GM19240 (cell line): ENCODE results near the gene AGTRAP.

ENCODE experiments used
- DNase-seq: peaks from one replicate; pipeline ENCODE4 v3.0.0; 2011; ENCODE audit warnings: low spot score; ENCODE audit not compliant: insufficient read length

AGTRAP gene

DNA sequence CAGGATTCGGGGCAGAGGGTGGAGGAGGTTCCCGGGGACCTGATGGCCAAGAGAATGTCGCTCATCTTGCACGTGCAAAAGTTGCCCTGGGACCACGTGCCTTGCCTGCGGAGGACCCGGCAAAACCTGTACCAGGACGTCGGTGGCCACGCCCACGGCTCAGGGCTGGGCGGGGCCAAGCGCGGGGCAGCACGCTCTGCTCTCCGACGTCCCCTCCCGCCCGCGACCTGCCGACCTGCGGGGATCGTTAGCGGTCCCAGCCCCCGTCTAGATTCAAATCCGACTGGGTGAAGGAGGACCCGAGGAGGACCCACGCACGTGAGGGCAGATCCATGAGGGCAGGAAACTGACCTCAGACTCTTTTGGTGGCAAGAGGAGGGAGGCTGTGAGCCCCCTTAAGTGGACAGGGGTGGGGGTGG lies 26.1 kb downstream of the AGTRAP start, which contains the start of gene C1orf167:
Gene C1orf167, plus strand, starts transcription at position 206 of the 419 bp plus-strand sequence. CDS start 2,208 bp downstream, outside the sequence.
- no peak for DNase-seq

DNA sequence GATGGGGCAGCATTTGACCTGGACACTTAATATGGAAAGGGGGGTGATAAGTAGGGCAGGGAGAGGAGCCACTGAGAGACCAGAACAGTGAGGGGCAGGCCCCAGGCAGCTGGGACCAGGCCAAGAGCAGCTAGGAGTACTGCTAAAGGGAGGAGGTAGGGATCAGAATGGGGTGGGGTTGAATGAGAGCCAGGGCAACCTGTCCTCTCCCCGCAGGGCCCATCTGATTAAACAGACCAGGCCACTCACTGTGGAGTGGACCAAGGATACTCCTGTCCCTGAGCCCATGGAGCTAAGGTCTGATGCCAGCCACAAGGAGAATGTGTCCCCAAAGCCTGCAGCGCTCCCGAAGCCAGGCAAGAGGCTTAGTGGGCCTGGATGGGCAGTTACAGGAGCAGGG lies 28.2 kb downstream of the AGTRAP start:
- DNase-seq: no peak

DNA sequence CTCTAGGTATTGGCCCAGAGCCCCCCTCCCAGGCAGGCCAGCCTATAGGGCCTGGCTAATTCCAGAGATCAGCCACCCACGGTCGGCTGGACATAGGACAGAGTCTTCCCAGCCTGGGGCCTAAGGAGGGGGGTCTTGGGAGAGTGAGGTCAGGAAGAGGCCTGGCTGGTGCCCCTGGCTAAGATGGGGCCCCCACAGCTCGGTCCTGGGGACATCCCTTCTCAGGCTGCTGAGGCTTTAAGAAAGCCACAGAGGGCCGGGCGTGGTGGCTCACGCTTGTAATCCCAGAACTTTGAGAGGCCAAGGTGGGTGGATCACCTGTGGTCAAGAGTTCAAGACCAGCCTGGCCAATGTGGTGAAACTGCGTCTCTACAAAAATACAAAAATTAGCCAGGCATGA lies 28.6 kb downstream of the AGTRAP start:
- DNase-seq: no peak

DNA sequence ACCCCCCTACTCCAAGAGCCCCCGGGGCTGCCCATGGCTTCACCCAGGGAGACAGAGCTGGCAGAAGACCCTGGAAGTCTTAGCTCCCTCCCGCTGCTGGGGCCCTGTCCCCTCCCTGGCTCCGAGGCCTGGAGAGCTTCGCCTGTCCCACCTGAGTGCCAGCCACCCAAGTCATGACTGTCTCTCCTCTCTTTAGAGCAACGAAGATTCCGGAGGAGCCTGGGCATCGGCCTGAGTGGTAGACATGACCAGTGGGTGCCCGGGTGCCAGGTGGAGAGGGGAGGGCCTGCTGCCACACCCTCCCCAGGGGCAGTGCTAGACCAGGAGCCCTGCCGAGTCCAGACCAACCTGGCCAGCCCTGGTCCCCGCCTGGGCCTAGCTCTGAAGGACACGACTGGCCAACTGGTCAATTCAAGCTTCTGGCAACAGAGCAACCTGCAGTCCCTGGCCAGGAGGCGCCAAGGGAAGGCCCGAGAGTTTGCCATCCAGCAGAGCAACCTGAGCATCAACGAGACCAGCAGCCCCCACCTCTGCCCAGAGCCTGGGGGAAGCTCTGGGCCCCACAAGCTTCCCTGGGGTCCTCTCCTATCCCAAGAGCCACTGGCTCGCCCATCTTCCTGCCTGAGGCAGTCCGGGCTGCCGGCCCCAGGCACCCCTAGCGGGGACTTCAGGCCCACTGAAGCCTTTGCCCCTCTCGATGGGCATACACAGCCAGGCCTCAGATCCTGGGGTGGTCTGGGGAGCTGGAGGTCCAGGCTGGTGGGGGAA lies 29.9 kb downstream of the AGTRAP start:
- no peak for DNase-seq

DNA sequence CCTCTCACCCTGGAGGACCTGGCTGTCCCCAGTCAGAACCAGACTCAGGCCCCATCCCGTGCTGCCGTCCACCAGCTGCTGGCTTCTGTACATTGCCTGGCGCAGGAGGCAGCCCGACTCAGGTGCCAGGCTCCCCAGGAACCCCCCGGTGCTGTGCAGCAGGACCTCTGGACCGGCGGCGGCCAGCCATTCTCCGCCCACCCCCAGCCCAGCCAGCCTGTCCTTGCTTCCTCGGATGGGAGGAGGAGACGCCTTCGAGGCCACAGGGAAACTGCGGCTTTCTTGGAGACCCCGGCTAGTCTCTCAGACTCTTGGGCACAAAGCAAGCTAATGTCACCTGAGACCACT lies 30.5 kb downstream of the AGTRAP start:
- no peak for DNase-seq

DNA sequence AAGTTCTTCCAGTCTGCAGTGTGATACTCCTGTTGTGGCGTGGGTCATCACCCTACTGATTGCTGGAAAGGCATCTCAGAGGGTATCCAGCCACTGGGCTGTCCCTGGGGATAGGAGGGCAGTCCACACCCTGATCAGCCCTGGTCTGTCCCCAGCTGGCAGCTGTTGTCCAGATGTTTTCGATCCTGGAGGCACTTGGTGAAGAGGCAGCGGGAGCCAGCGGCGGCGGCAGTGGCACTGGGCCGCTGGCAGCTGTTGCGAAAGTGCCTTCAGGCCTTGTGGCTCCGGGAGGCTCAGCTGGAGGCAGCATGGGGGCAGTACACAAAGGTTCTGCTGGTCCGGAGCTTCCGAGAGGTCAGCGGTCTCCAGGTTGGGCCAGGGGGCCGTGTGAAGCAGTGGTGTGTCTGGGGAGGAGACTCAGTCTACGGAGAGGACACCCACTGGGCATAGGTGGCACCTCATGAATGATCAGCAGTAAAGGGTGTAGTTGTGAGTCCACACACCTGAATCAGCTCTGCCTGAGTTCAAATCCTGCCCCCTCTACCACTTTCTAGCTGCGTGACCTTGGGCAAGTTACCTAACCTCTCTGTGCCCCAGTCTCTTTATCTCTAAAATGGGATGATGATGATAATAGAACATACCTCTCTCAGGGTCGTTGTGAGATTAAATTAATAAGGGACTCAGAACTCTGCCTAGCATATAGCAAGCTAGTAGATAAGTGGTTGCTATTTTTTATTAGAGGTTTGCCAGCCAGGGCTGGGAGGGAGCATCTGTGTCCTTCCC lies 32.2 kb downstream of the AGTRAP start:
- no peak for DNase-seq

DNA sequence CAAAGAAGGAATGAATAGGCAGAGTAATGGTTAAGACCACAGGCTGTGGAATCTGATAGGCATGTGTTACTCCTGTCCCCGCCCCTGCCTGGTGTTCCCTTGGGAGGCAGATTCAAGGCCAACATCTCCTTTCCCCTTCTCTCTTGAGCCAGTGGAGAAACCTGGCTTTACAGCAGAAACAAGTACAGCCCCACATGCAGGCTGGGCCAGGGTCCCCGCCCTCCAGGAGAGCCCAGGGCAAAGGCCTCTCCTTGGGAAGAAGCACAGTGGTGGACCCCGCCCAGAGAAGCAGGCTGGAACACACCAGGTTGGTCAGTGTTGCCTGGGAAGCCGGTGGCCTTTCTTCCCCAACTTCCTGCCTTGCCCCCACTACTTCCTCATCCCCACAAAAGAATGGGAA lies 32.9 kb downstream of the AGTRAP start:
- no peak for DNase-seq

DNA sequence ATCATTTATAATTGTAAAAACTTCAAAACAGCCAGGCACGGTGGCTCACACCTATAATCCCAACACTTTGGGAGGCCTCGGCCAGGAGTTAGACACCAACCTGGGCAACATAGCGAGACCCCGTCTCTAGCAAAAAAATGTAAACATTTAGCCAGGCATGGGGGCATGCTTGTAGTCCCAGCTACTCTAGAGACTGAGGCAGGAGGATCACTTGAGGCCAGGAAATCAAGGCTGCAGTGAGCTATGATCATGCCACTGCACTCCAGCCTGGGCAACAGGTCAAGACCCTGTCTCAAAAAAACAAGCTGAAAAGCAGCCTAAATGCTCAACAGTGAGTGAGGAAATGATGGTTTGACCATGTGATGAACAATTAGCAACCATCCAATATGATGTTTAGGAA lies 33.3 kb downstream of the AGTRAP start:
- DNase-seq: no peak

DNA sequence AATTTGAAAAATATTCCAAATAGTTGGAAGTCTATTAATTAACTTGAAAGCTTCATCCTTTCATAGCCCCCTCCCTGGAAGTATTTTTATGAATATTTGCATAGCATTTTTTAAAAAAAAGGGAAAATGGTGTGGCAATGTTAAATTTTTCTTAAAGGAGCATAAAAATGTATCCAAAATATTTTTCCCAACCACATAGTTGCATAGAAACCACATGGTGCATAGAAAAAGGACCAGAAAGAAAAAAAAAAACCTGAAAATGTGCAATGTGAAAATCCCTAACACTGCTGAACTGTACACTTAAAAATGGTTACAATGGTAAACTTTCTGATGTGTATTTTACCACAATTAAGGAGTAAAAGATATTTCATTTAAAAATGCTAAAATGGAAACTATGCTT lies 34.1 kb downstream of the AGTRAP start:
- DNase-seq: no peak

DNA sequence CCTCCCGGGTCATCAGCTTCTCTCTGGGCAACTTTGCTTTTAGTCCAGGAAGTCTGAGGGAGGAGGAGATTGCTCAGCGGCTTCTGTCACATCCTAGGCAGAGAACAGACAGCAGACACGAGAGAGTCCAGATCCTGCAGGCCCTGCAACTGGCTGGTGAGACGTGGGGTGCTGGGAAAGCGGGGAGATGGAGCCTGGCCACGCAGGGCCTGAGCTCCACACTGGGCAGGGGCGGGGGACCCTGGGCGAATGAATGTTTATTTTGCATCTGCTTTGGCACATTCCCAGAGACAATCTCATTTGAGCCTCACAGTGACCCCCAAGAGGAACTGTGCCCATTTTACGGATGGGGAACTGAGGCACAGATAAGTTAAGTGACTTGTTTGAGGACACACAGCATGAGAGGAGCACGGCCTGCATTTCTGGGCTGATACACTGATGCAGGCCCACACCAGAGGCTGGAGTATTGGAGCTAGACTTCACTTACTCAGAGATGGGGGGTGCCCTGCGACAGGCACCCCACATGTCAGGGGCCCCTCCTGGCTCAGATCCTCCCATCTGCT lies 35.6 kb downstream of the AGTRAP start:
- no peak for DNase-seq

DNA sequence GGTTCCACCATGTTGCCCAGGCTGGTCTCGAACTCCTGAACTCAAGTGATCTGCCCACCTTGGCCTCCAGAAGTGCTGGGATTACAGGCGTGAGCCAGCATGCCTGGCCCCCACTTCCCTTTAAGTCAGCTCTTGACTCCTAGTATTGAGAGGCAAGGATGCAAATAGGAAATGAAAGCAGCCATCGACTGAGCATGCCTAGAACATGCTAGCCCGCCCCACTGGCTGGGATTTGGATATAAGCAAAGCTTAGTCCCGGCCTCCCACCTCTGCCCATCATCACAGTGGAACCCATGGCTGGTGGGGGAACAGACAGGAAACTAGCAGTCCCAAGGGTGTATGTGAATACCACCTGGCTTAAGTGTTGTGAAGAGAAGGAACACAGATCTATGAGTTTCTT lies 36.5 kb downstream of the AGTRAP start:
- DNase-seq: no peak

DNA sequence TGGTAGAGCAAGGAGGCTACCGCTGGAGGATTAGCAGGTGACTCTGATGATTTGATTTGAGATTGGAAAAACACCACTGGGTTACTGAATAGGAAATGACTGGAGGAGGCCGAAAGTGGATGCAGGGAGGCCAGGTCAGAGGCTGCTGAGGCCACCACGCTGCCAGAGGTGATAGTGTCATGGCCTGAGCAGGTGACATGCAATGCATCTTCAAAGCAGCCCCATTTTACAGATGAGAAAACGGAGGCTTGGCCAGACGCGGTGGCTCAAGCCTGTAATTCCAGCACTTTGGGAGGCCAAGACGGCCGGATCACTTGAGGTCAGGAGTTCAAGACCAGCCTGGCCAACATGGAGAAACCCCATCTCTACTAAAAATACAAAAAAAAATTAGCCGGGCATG lies 38.8 kb downstream of the AGTRAP start:
- no peak for DNase-seq

DNA sequence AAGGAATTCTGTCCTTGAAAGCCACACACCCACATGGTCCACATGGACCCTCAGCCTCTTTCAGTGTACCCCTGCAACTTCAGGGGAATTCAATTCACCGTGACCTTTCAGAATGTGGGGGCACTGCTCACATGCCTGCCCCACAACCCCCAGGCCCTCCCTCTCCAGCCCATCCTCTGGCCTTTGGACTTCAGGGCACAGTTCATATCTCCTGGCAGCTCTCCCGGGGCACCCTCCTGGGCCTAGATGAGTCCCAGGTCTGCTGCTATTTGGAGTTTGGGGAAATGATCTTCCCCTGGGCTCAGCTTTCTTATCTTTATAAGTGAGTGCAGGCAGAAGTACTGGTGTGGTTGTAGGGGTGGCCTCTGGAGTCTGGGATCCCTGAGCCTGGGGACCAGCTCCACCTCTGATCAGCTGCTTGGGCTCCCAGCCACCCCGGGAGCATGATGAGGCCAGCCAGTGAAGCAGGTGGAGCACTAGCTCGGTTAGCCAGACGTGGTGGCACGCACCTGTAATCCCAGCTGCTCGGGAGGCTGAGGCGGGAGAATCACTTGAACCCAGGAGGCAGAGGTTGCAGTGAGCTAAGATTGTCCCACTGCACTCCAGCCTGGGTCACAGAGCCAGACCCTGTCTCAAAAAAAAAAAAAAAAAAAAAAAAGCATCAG lies 41.9 kb downstream of the AGTRAP start:
- no peak for DNase-seq

DNA sequence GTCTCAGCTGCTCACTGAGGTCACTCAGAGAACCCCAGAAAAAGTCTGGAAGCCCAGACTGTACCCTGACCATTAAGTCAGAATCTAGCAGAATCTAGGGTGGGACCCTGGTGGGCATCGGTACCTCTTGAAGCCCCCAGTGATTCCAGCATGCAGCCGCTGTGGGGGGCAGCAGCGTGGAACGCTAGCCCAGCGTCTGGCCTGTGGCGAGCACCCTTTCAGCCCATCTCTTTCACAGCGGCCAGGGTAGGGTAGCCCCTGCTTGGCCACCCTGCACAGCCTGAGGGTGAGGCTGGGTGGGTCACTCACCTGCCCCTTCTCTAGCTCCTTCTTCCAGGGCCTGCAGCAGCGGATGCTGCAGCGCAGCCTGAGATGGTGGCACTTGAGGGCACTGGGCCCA lies 42.4 kb downstream of the AGTRAP start:
- no peak for DNase-seq

DNA sequence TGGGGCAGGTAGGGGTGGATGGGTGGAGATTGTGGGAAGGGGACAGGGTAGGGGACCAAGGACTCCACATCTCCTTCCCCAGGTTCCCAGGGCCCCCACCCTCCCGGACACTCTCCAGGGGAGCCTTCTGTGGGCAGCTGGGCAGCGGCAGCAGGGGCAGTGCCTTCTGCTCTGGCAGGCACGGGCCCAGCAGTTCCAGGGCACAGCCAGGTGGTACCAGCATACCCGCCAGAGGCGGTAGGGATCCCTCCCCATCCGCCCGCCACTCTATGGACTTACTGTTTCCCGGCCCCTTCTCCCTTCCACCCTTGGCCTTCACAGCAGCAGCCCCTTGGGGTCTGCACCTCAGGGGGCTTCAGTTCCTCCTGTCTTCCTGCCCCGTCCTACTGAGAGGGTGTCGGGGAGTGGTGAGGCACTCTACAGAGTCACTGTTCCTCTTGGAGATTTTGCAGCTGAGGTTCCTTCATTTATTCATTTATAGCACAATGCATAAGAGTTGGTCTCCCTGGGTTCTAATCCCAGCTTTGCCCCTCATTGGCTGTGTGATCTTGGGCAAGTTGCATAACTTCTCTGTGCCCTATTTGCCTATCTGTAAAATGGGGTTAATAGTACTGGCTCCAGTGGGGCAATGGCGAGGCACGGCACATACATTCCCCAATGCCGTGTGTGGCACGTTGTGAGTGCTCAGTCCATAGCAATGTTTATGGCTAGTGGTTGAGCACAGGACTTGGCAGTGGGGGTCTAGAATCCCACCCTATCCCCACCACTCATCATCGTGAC lies 43.1 kb downstream of the AGTRAP start:
- no peak for DNase-seq

DNA sequence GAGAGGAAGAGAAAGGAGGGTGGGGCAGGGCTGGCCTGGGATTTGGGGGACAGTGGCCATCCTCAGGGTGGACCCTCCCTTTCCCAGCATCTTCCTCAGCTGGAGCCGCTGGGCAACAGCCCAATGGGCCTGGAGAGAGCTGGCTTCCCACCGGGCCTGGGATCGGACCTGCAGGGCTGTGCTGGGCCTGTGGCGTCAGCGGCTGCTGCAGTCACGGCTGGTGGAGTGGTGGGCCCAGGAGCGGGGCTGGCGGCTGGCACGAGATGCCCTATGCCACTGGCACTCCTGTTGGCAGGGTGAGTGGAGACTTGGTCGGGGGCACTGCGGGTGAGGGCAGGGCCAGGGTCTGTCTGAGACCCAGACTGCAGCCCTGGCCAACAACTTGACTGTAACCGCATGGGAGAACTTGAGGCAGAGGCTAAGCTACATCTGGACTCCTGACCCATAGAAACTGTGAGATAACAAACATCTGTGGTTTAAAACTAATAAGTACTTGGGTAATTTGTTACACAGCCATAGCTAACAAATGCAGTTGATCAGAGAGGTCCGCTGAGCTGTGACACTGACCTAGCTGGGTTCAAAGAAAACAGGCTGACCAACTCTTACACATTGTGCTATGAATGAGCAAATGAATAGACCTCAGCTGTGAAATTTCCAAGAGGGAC lies 43.9 kb downstream of the AGTRAP start:
- DNase-seq: no peak

DNA sequence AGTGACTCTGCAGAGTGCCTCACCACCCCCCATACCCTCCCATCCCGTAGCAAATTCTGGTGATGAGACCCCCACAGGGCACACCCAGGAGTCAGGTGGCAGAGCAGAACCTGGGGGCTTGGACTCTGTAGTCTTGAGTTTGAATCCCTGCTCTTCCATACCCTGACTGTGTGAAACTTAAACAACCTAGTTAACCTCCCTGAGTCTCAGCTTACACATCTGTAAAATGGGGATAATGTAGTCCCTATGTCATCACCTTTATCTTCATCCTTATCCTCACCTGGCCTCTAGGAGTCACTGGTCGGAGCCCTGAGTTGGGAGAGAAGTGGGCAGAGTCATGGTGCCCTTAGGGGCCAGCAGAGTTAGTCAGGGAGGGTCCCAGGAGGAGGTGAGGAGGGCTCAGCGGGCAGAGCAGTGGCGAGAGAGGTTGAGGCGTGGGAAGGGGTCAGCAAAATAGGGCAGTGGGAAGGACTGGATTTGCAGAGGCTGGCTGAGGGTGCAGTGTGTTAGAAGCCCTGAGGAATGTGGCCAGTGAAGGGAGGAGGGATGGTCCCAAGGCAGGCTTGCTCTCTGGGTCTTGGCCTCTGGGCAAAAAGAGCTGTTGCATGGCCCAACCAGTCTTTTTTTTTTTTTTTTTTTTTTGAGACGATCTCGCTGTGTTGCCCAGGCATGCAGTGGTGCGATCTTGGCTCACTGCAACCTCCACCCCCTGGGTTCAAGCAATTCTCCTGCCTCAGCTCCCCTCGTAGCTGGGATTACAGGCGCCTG lies 44.6 kb downstream of the AGTRAP start:
- no peak for DNase-seq

DNA sequence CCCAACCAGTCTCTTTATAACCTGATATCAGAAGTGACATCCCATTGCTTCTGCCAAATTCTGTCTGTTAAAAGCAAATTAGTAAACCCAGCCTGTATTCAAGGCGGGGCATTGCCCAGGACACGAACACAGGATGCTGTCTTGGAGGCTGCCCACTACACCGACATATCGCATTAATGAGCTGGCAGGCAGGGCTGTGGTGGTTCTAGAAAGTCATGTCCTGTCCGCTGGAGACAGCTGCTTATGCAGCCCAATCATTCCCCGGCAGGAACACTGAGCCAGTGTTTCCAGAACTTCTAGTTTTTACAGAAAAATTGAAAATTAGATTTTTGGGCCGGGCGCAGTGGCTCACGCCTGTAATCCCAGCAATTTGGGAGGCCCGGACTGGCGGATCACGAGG lies 45.4 kb downstream of the AGTRAP start:
- DNase-seq: no peak

DNA sequence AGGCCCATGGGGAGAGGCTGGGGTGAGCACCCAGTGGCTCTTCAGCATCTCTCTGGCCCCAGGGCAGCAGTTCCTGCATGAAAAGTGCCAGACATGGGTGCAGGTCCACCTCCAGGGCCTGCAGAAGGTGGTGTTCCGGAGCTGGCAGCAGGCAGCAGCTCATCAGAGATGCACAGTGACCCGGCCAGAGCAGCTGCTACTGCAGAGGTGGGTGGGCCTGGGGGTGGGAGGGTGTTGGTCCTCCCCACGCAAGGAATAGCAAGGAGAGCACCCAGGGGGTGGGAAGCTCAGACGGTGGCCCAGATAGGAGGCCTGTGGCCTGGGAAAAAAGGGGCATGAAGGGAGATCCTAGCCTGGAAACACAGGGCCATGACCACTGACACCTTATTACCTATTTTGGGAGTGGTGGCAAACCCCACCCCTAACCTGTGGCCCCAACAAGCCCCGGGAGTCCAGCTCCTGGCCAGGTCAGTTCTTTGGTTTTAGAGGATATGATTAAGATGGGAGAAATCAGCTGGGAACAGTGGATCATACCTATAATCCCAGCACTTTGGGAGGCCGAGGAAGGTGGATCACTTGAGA lies 46.3 kb downstream of the AGTRAP start:
- no peak for DNase-seq

DNA sequence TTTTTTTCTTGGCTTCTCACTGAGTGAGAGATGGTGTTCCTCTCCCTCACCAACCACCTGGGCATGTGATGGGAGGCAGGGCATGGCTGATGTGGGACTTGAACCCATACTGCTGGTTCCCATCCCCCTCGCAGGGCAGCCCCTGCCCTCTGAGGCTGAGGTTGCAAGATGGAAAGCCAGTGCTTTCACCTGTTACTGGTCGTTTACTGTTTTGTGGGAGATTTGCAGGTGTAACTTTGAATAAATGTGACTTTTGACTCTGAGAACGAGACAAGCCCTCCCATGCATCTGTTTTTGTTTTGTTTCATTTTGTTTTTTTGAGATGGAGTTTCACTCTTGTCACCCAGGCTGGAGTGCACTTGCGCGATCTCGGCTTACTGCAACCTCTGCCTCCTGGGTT lies 47.6 kb downstream of the AGTRAP start:
- no peak for DNase-seq
